A673 (cell line): ENCODE results near the gene ALX4. TPM values are rescaled to one million over a fixed set of nuclear protein-coding genes. Genes with fewer than 3 reads are reported as not detected.
A peak's percentile ranks its signal among the peaks of the same experiment; 100 is the strongest.

Experiments
- BruUV-seq: library from RNA; stranded (reverse); fragments of 400-500 nt; replicated peaks from 2 replicates; lab custom pipeline; 2021; lab: Mats Ljungman, UMichigan
- CTCF ChIA-PET: fragments of 300-600 bp; sonication (Branson Sonifier 250); formaldehyde crosslinking; loops from one replicate; lab custom pipeline; 2022; ENCODE audit warnings: antibody characterized with exemption; lab: Charles Lee
- POLR2A ChIA-PET: fragments of 300-600 bp; sonication (Branson Sonifier 250); formaldehyde crosslinking; loops from one replicate; lab custom pipeline; 2022; ENCODE audit warnings: antibody characterized with exemption; ENCODE audit not compliant: low non-redundant PET; lab: Charles Lee
- DNase-seq: peaks from one replicate; pipeline ENCODE4 v3.0.0-alpha.2; 2015; ENCODE audit warnings: low spot score
- H3K27ac ChIP-seq: fragments of 200-600 bp; sonication (generic); 2 replicates; pipeline ENCODE4 v1.5.1; 2016; ENCODE audit warnings: mixed run types, low read depth, mild to moderate bottlenecking, mixed read lengths, antibody characterized with exemption, low read length; ENCODE audit not compliant: poor library complexity, severe bottlenecking
- H3K27me3 ChIP-seq: fragments of 200-600 bp; sonication (generic); replicated peaks from 2 replicates; pipeline ENCODE4 v1.6.1; 2017; ENCODE audit warnings: mixed run types, low read depth, mild to moderate bottlenecking, mixed read lengths, antibody characterized with exemption, low read length; ENCODE audit not compliant: insufficient read depth, poor library complexity
- H3K36me3 ChIP-seq: fragments of 200-600 bp; sonication (generic); 2 replicates; pipeline ENCODE4 v1.6.1; 2016; ENCODE audit warnings: mixed run types, mild to moderate bottlenecking, mixed read lengths, antibody characterized with exemption, low read length; ENCODE audit not compliant: insufficient read depth, poor library complexity, severe bottlenecking
- H3K4me1 ChIP-seq: fragments of 200-600 bp; sonication (generic); 2 replicates; pipeline ENCODE4 v1.6.1; 2017; ENCODE audit warnings: mixed run types, mild to moderate bottlenecking, mixed read lengths, antibody characterized with exemption, low read length; ENCODE audit not compliant: insufficient read depth, poor library complexity, severe bottlenecking
- H3K4me3 ChIP-seq: fragments of 200-600 bp; sonication (generic); 2 replicates; pipeline ENCODE4 v1.5.1; 2016; ENCODE audit warnings: low read depth, mixed run types, mild to moderate bottlenecking, mixed read lengths, low read length; ENCODE audit not compliant: poor library complexity, severe bottlenecking
- H3K9me3 ChIP-seq: fragments of 200-600 bp; sonication (generic); 2 replicates; pipeline ENCODE4 v1.6.1; 2016; ENCODE audit warnings: mixed run types, low read depth, mild to moderate bottlenecking, mixed read lengths, antibody characterized with exemption, low read length; ENCODE audit not compliant: poor library complexity, severe bottlenecking
- CTCF ChIP-seq: fragments of 300-800, 200-600 bp; sonication (generic); conservative IDR thresholded peaks from 2 replicates; pipeline ENCODE4 v1.5.1; 2017; ENCODE audit warnings: low read depth, mild to moderate bottlenecking, antibody characterized with exemption, low read length, moderate library complexity, mixed read lengths
- EZH2 ChIP-seq: fragments of 200-600 bp; sonication (generic); IDR thresholded peaks from 2 replicates; pipeline ENCODE4 v1.6.1; 2017; ENCODE audit warnings: borderline replicate concordance, low read depth, mild to moderate bottlenecking, mixed read lengths, antibody characterized with exemption, low read length; ENCODE audit not compliant: poor library complexity, severe bottlenecking
- intact Hi-C: fragments of 100-400 bp; cut with micrococcal nuclease; formaldehyde crosslinking; loops from one replicate; pipeline ENCODE4 v1.10.0; 2022; ENCODE audit not compliant: unreplicated experiment
- total RNA-seq: library from RNA; stranded (reverse); gene quantifications from 2 replicates; pipeline ENCODE4 v1.2.3, GENCODE V29; 2021

The ALX4 gene
- total RNA-seq, 1 experiment from 2014 or later: 135 TPM

GRCh38 chr11:44248109-44248508 lies 61.8 kb downstream of the ALX4 start:
- no peak overlapping the region for H3K4me3 ChIP-seq
- POLR2A ChIA-PET: no interaction called here
- no TSS peak for BruUV-seq
- TF ChIP-seq CTCF: no peak
- no peak for TF ChIP-seq EZH2
- peaks cover 40% of the 10 kb centered on the region for H3K36me3 ChIP-seq
- peaks cover 9% of the 10 kb centered on the region for H3K9me3 ChIP-seq
- peaks cover 27% of the 10 kb centered on the region for H3K4me1 ChIP-seq
- no peak for DNase-seq
- CTCF ChIA-PET: no interaction called here
- intact Hi-C loops: no loop called here
- no peak overlapping the region for H3K27ac ChIP-seq
- no peaks in the 10 kb centered on the region for H3K27me3 ChIP-seq

GRCh38 chr11:44247508-44247907 lies 62.4 kb downstream of the ALX4 start:
- intact Hi-C loops: no loop called here
- DNase-seq: no peak
- H3K9me3 ChIP-seq: peaks cover 3% of the 10 kb centered on the region
- no peak overlapping the region for H3K4me3 ChIP-seq
- BruUV-seq: no TSS peak
- peaks cover 35% of the 10 kb centered on the region for H3K36me3 ChIP-seq
- TF ChIP-seq CTCF: no peak
- TF ChIP-seq EZH2: no peak
- H3K27me3 ChIP-seq: no peaks in the 10 kb centered on the region
- ChIA-PET POLR2A (no interaction called here), CTCF (interaction anchor here (1.1 to 1.2 kb wide), 2 partner anchors 143 to 153 kb away, joined by 3 to 5 read pairs; no protein-coding TSS in a partner anchor)
- H3K27ac ChIP-seq: no peak overlapping the region
- H3K4me1 ChIP-seq: peaks cover 32% of the 10 kb centered on the region

DNA sequence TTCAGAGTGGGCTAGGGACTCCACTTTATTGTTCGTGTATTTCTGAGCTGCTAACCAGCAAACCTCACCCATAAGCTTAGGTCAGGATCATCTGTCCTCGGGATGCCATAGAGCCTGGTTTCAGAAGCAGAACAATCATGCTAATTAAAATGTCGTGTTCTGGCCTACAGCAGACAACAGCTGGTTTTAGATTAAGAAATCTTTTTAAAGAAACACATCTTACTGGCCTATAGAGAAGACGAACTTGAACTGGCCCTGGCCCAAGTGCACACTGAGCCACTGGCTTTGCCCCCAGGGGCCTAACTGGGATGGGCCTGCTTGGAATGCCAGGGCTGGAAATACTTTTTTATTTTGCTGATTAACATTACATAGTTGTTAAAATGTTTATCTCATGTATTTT lies 63.2 kb downstream of the ALX4 start:
- Histone ChIP-seq H3K36me3 (peaks cover 27% of the 10 kb centered on the region), H3K27me3 (no peaks in the 10 kb centered on the region), H3K27ac (no peak overlapping the region), H3K4me1 (peaks cover 32% of the 10 kb centered on the region), H3K4me3 (no peak overlapping the region), H3K9me3 (no peaks in the 10 kb centered on the region)
- ChIA-PET POLR2A (no interaction called here), CTCF (interaction anchor here (0.5 to 1.2 kb wide), 4 partner anchors 52 to 153 kb away, joined by 3 to 5 read pairs (median 3); no protein-coding TSS in a partner anchor)
- no TSS peak for BruUV-seq
- intact Hi-C loops: no loop called here
- peak; percentile 62 for DNase-seq
- no peak for TF ChIP-seq EZH2
- TF ChIP-seq CTCF: no peak
